GM18951 (cell line): Measurements from ENCODE around the gene TEX29.

Experiments used
- POLR2A ChIP-seq: IDR thresholded peaks from 4 replicates; pipeline ENCODE4 v1.6.1; 2011; ENCODE audit warnings: mild to moderate bottlenecking; ENCODE audit not compliant: insufficient read length, insufficient read depth; ENCODE audit errors: extremely low read depth
- in situ Hi-C: fragments of 300-500 bp; cut with MboI; formaldehyde crosslinking; loops from one replicate; pipeline ENCODE4 v1.12.0; 2022; ENCODE audit warnings: low sequenced_read_pairs, mixed read lengths, inconsistent platforms; ENCODE audit not compliant: unreplicated experiment

Gene TEX29

GRCh38 chr13:111347438-111347837 is 27.0 kb downstream of the TEX29 start:
- TF ChIP-seq POLR2A = no peak
- in situ Hi-C loops = no loop called here

- TF ChIP-seq POLR2A = no peak
- in situ Hi-C loops = no loop called here
Observed at GRCh38 chr13:111353508-111353907, 33.1 kb downstream of the TEX29 start.

GRCh38 chr13:111354789-111355188 is 34.3 kb downstream of the TEX29 start:
- no peak for TF ChIP-seq POLR2A
- in situ Hi-C loops = no loop called here

GRCh38 chr13:111356795-111357194 is 36.4 kb downstream of the TEX29 start:
- in situ Hi-C loops = no loop called here
- no peak for TF ChIP-seq POLR2A

GRCh38 chr13:111359237-111359915 is 38.9 kb downstream of the TEX29 start:
- in situ Hi-C loops = no loop called here
- TF ChIP-seq POLR2A = no peak

GRCh38 chr13:111359930-111360329 is 39.5 kb downstream of the TEX29 start:
- no peak for TF ChIP-seq POLR2A
- in situ Hi-C loops = no loop called here

GRCh38 chr13:111360452-111360851 is 40.0 kb downstream of the TEX29 start:
- no peak for TF ChIP-seq POLR2A
- in situ Hi-C loops = no loop called here

- in situ Hi-C loops = no loop called here
- TF ChIP-seq POLR2A = no peak
Observed at GRCh38 chr13:111361046-111361872, 40.8 kb downstream of the TEX29 start.

GRCh38 chr13:111361873-111362648 is 41.6 kb downstream of the TEX29 start:
- no peak for TF ChIP-seq POLR2A
- in situ Hi-C loops = no loop called here

- in situ Hi-C loops = no loop called here
- no peak for TF ChIP-seq POLR2A
Observed at GRCh38 chr13:111363121-111363520, 42.7 kb downstream of the TEX29 start.

GRCh38 chr13:111363591-111363990 is 43.1 kb downstream of the TEX29 start:
- in situ Hi-C loops = no loop called here
- TF ChIP-seq POLR2A = no peak

GRCh38 chr13:111365149-111366005 is 44.9 kb downstream of the TEX29 start:
- in situ Hi-C loops = no loop called here
- TF ChIP-seq POLR2A = no peak

GRCh38 chr13:111367340-111367739 is 46.9 kb downstream of the TEX29 start:
- TF ChIP-seq POLR2A = no peak
- in situ Hi-C loops = no loop called here

- no peak for TF ChIP-seq POLR2A
Observed at GRCh38 chr13:111368091-111368490, 47.6 kb downstream of the TEX29 start.

More at GRCh38 chr13:111368091-111368490, 47.6 kb downstream of the TEX29 start:
- in situ Hi-C loops = no loop called here
